Suppressor macrophage treated with lipopolysaccharide for 4 hours (primary cell): ENCODE measurements around the gene NHERF1.

ENCODE experiments used
- DNase-seq: peaks from one replicate; pipeline ENCODE4 v3.0.0-alpha.2; 2020

Gene NHERF1

GRCh38 chr17:74733365-74734122 lies 14.9 kb upstream of the NHERF1 start:
- DNase-seq = no peak

DNA sequence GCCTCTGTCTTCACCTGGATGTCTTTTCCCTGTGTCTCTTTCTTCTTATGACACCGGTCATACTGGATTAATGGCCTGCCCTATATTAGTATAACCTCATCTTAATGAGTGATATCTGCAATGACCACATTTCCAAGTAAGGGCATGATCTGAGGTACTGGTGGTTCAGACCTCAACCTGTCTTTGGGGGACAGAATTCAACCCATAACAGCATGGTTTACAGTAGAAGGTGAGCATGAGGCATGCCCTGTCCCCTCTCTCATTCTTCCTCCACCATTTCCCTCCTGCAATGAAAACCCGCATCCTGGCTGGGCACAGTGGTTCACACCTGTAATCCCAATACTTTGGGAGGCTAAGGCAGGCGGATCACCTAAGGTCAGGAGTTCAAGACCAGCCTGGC lies 14.2 kb upstream of the NHERF1 start:
- DNase-seq = no peak

DNA sequence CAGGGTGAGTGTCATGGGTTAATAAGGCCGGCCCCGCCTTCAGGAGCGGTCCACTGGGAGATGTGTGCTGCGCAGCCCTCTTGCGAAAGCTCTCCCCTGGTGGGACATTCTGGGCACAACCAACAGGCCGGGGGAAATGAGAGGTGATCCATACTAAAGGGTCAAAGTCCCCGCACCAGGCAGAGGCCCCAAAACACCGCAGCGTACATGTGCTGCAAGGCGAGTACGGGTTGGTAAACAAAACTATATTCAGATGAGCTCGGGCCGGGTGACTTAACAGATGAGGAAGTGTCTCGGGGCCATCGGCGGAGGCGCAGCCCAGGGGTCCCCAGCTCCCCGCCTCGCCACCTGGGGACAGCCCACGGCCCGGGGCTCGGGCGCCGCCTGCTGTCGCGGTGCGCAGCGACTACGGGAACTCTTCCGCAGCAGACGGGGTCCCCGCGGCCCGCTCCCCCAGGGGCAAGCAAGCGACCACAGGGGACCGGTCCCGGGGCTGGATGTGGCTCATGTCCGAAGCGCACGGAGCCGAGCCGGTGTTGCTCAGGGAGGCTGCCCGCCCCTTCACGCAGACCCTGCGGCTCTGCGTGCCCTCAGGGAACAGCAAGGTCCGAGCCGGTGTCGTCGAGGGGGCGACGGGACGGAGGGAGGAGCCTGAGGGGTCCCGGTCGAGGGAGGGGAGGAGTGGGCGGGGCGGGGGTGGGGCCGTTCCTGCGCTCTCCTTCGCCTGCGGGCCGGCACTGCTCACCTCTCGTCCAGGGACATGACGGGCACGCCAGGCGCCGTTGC lies 11.7 kb upstream of the NHERF1 start, which contains the start of gene RAB37:
Gene RAB37, plus strand, starts transcription at position 744 of the 786 bp plus-strand sequence. Its CDS starts 17 bp downstream, at position 761.
- peak; percentile 58 for DNase-seq

- peak; percentile 63 for DNase-seq
Measured at GRCh38 chr17:74737299-74738050, 11.0 kb upstream of the NHERF1 start.

DNA sequence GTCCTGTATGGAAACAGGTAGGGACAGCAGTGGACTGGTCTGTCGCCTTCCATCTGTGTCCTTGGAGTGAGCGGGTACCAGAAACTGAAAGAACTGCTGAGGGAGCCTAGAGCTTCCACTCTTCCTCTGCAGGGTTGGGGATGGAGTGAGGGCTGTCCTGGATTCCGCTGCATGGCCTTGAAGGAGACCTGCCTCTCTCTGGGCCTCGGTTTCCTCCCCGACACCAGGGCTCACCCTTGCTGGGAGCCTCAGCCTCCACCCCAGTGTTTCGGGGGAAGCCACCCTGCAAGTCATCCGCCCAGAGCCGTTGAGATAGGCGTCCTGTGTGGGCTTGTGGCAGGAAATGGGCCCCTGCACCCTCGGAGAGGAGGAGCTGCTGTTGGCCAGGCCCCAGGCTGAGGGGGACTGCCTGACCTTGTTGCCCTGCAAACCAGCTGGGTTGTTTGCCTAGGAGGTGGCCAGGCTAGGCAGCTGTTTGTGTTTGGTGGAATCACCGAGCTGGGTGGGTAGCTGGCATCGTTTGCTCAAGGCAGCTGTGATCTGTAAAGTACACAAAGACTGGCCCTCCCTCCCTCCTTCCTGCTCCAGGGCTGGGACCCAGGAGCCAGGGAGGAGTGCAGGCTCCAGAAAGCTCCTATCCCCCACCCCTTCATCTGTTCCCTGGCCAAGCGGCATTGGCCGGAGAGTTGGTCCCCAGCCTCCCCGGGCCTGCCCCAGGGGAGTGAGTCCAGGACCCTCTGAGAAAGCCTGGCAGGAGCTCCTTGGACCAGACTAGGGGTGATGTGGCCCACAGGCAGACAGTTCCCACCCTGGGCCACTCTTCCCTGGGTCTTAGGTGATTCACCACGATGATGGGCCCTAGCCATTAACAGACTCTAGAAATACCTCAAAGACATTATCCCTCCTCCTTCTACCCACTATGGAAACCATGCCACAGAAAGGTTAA lies 10.1 kb upstream of the NHERF1 start:
- DNase-seq = peak; percentile 40

GRCh38 chr17:74739227-74739831 lies 9.1 kb upstream of the NHERF1 start:
- DNase-seq = no peak

- DNase-seq = no peak
Measured at GRCh38 chr17:74740173-74740572, 8.3 kb upstream of the NHERF1 start.

GRCh38 chr17:74740641-74741387 lies 7.6 kb upstream of the NHERF1 start:
- no peak for DNase-seq

- no peak for DNase-seq
Measured at GRCh38 chr17:74742153-74742515, 6.3 kb upstream of the NHERF1 start.

DNA sequence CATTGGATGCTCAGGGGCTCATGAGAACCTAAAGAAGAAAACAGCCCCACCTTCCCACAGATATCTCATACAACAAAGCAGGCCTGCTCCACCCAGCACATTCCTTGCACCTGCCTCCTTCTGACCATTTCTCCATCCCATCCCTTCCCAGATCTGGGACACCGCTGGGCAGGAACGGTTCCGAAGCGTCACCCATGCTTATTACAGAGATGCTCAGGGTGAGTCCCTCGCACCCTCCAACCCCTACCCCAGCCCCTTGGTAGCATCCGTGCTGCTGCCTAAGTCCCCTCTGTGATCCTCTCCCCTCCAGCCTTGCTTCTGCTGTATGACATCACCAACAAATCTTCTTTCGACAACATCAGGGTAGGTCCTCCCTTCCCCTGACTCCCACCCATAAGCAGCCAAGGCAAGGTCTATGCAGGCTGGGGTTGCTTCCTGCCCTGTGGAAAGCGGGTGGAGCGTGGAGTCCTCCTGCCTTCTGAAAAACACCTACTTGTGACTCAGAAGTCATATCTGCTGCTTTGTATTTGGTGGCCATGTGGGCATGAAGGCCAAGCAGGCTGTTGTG lies 5.4 kb upstream of the NHERF1 start:
- no peak for DNase-seq

DNA sequence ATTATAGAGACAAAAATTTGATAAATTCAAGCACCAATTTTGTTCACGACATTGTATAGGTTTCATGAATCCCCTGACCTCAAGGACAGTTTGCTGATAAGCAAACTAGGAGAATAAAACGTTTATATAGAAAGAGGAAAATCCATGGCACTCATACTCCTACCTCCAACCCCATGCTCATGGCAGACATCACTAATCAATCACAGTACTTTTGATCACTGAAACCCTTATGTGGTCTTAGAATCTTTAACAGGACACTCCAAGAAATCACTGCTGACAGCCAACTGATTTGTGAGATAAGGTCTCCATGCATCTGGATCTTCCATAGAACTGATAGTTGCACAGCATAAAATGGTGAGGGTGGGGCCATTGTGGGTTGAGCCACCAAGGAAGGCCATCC lies 4.7 kb upstream of the NHERF1 start:
- no peak for DNase-seq

DNA sequence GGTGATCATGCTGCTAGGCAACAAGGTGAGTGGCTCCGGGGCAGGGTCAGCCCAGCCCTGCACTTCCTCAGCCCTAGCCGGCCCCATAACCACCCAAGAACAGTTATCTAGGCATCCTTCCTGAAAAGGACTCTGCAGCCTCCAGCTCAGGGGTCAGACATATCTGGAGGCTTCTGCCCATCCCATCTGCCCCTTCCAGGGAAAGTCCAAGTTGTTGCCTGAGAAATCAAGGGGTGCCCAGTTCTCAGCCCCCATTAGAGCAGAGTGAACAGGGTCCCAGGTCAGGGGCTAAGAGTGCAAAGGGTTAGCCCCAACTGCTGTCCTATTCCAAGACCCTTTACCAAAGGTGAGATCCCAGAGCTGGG lies 4.1 kb upstream of the NHERF1 start:
- DNase-seq = no peak

DNA sequence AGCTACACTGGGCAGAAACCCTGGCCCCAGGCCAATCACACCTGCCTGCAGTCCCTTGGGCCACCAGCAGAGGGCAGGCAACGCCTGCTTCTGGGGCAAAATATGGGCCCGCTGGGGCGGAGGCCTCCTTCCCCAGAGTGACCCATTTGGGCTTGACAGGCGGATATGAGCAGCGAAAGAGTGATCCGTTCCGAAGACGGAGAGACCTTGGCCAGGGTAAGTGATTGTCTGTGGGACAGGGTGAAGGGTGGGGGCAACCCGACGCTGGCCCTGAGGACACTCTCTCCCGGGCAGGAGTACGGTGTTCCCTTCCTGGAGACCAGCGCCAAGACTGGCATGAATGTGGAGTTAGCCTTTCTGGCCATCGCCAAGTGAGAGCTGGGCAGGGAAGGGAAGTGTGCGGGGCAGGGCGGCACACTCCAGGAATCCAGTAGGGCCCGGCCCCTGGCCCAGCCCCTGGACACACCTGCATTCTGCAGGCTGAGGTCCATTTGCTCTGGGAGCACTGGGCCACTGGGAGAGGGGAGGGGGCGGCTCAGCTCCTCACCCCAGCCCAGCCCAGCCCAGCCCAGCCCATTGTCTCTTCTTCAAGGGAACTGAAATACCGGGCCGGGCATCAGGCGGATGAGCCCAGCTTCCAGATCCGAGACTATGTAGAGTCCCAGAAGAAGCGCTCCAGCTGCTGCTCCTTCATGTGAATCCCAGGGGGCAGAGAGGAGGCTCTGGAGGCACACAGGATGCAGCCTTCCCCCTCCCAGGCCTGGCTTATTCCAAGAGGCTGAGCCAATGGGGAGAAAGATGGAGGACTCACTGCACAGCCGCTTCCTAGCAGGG lies 3.5 kb upstream of the NHERF1 start:
- DNase-seq = peak; percentile 87

DNA sequence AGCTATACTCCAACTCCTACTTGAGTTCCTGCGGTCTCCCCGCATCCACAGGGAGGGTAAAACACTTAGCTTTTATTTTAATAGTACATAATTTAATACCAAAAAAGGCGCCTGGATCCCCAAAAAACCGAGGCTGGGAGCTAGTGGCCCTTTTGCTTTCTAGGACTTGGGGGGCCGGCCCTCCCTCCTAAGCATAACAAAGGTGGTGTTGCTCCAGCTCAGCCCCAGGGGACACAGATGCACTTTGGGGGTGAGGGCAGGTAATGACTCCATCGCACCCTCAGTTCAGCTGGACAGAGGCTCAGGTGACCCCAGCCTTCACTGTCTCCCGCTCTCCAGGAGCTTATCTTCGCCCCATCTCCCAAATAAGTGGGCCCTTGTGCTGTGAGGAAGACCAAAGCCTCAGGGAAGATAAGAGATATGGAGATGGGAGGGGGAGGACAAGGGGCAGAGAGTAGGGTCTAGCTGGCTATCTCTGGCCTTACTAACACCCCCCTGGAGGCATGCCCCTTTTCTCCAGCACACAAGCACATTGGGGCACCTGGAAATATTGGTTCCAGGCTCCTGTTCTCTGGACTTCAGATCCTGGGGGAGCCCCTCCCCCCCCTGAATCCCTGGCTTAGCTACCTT lies 2.8 kb upstream of the NHERF1 start:
- no peak for DNase-seq

DNA sequence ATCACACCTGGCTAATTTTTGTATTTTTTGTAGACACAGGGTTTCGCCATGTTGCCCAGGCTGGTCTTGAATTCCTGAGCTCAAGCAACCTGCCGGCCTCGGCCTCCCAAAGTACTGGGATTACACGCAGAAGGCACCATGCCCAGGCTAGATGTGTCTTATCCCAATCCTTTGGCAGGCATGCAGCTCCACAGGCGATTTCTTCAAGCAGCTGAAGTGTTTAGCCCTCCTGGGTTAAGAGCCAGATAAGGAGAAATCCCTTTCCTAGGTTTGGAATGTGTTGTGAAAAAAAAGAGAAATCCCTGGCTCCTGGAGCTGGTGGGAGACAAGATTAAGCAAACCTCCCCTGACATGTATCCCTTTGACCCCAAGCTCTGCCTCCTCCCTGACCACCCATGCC lies 2.1 kb upstream of the NHERF1 start:
- DNase-seq = no peak

DNA sequence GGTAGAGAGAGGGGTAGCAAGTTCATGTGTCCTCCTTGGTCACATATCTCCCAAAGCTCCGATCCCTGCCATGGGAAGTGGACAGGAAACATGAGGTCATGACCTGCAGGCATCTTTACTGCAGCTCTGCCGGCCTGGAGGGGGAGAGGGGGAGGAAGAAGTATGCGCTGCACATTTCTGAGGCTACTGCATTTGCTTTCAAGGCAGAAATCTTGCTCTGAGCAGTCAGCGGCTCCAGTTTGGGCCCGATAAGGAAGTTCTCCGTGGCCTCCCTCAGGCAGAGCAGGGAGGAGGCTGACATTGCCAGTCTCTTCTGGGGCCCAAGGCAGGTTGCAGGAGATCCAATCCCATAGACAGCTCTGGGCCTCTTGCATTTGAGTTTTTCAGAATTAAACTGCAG lies 1.5 kb upstream of the NHERF1 start:
- DNase-seq = peak; percentile 55

GRCh38 chr17:74748279-74748528 lies 224 bp upstream of the NHERF1 start:
- DNase-seq = no peak

GRCh38 chr17:74749279-74750038 lies 1.0 kb downstream of the NHERF1 start:
- DNase-seq = no peak

- DNase-seq = no peak
Measured at GRCh38 chr17:74750039-74750326, 1.6 kb downstream of the NHERF1 start.
